Gastrocnemius medialis (tissue), 4 donors: ENCODE results near the gene SPNS2. TPM values are rescaled to one million over a fixed set of nuclear protein-coding genes. Genes with fewer than 3 reads are reported as not detected.

Experiments used
- ATAC-seq, 2 donors: fragments of 150-250 bp; one replicate each; pipeline ENCODE4 v1.9.1; 2016
- DNase-seq, 2 donors: peaks; one replicate each; pipeline ENCODE4 v3.0.0-alpha.2; 2019
- H3K27ac ChIP-seq, 4 donors: fragments of 200-600 bp; sonication (generic); 1 replicate in 1 of 4; 2 replicates in 3 of 4; pipeline ENCODE4 v1.5.1; 2016 to 2018; ENCODE audit warnings: mild to moderate bottlenecking in 2 of 4, moderate library complexity in 1 of 4
- H3K27me3 ChIP-seq, 3 donors: fragments of 200-600 bp; sonication (generic) in 2 of 3; 1 replicate in 1 of 3; 2 replicates in 2 of 3; pipeline versions ENCODE4 v1.5.1 to v1.6.0; 2016 to 2019; ENCODE audit warnings: mild to moderate bottlenecking in 1 of 3, moderate library complexity in 1 of 3
- H3K36me3 ChIP-seq, 2 donors: fragments of 200-600 bp; sonication (generic) in 1 of 2; one replicate each; pipeline ENCODE4 v1.5.1; 2017 to 2018
- H3K4me1 ChIP-seq, 2 donors: fragments of 200-600 bp; sonication (generic) in 1 of 2; one replicate each; pipeline ENCODE4 v1.5.1; 2016 to 2017; ENCODE audit warnings: mild to moderate bottlenecking in 2 of 2
- H3K4me3 ChIP-seq, 4 donors: fragments of 200-600 bp; sonication (generic) in 3 of 4; 1 replicate in 1 of 4; 2 replicates in 3 of 4; pipeline ENCODE4 v1.5.1; 2016 to 2019; ENCODE audit warnings: mild to moderate bottlenecking in 2 of 4
- H3K9me3 ChIP-seq, 3 donors: fragments of 200-600 bp; sonication (generic) in 2 of 3; 1 replicate in 1 of 3; 2 replicates in 2 of 3; pipeline ENCODE4 v1.5.1; 2016 to 2019
- CTCF ChIP-seq, 5 experiments: fragments of 450-650 bp in 3 of 5; fragments of 200-600 bp in 2 of 5; sonication (generic) in 2 of 5; IDR thresholded peaks in 4 of 5; conservative IDR thresholded peaks in 1 of 5; 1 replicate in 4 of 5; 2 replicates in 1 of 5; pipeline ENCODE4 v1.5.1; 2016 to 2019; ENCODE audit warnings: antibody characterized with exemption in 5 of 5, mild to moderate bottlenecking in 3 of 5, moderate library complexity in 3 of 5
- POLR2A ChIP-seq, 2 donors: fragments of 450-650 bp; IDR thresholded peaks; one replicate each; pipeline ENCODE4 v1.6.1; 2017; ENCODE audit warnings: antibody characterized with exemption in 2 of 2, mild to moderate bottlenecking in 2 of 2, moderate library complexity in 2 of 2
- in situ Hi-C, 4 donors: fragments of 200-750 bp; cut with MboI; loops; one replicate each; pipeline versions ENCODE4 v1.15.0 to v1.8.0; 2017; ENCODE audit warnings: low sequenced_read_pairs in 4 of 4
- intact Hi-C: fragments of 100-400 bp; cut with DNase I; formaldehyde crosslinking; loops from one replicate; pipeline ENCODE4 v1.15.1; 2023; ENCODE audit warnings: low total_unique reads
- total RNA-seq, 4 donors: library from RNA; depleted of rRNA; stranded (reverse); fragments of >200 nt; gene quantifications; one replicate each; pipeline versions ENCODE4 v1.1.0 to v1.2.3, GENCODE V29; 2016

The SPNS2 gene
- total RNA-seq, 4 donors from 2014 or later: 2.7 to 6.2 (median 4.2) TPM

- H3K9me3 ChIP-seq: no peaks in the 10 kb centered on the region
- in situ Hi-C loops (no loop called here), intact Hi-C loops (no loop called here)
- H3K36me3 ChIP-seq: no peaks in the 10 kb centered on the region
- no peaks in the 10 kb centered on the region for H3K27me3 ChIP-seq
- peak overlapping the region; percentile 53 to 82 (median 74) for H3K27ac ChIP-seq
- no peak for ATAC-seq
- no peak overlapping the region for H3K4me3 ChIP-seq
- no peak for DNase-seq
- TF ChIP-seq CTCF (IDR thresholded peaks at IDR 0.05 in 4 of 5, conservative IDR thresholded peaks at IDR 0.05 in 1 of 5): no peak
- no peak for TF ChIP-seq POLR2A (IDR thresholded peaks at IDR 0.05)
- H3K4me1 ChIP-seq: peaks cover 0 to 2% of the 10 kb centered on the region in 2 donors
Observed at GRCh38 chr17:4520060-4520893, 21.6 kb downstream of the SPNS2 start.

GRCh38 chr17:4520894-4521600, 22.4 kb downstream of the SPNS2 start:
- no peak for TF ChIP-seq POLR2A (IDR thresholded peaks at IDR 0.05)
- no peak for TF ChIP-seq CTCF (IDR thresholded peaks at IDR 0.05 in 4 of 5, conservative IDR thresholded peaks at IDR 0.05 in 1 of 5)
- intact Hi-C loops: no loop called here
- Histone ChIP-seq H3K9me3 (no peaks in the 10 kb centered on the region), H3K4me1 (peaks cover 0 to 2% of the 10 kb centered on the region in 2 donors), H3K36me3 (no peaks in the 10 kb centered on the region), H3K4me3 (no peak overlapping the region), H3K27me3 (no peaks in the 10 kb centered on the region), H3K27ac (peak overlapping the region; percentile 53 to 82 (median 74))
- ATAC-seq (peak in 1 of 2 donors; percentile 34), DNase-seq (no peak)
- in situ Hi-C loops: no loop called here

GRCh38 chr17:4522661-4523060, 24.0 kb downstream of the SPNS2 start:
- no peaks in the 10 kb centered on the region for H3K36me3 ChIP-seq
- DNase-seq (no peak), ATAC-seq (peak; percentile 30 to 61)
- no peaks in the 10 kb centered on the region for H3K27me3 ChIP-seq
- TF ChIP-seq POLR2A (IDR thresholded peaks at IDR 0.05) (no peak), CTCF (IDR thresholded peaks at IDR 0.05 in 4 of 5, conservative IDR thresholded peaks at IDR 0.05 in 1 of 5) (no peak)
- intact Hi-C loops (no loop called here), in situ Hi-C loops (no loop called here)
- H3K4me1 ChIP-seq: peaks cover 0 to 8% of the 10 kb centered on the region in 2 donors
- no peaks in the 10 kb centered on the region for H3K9me3 ChIP-seq
- H3K27ac ChIP-seq: peak overlapping the region; percentile 53 to 82 (median 74)
- no peak overlapping the region for H3K4me3 ChIP-seq

DNA sequence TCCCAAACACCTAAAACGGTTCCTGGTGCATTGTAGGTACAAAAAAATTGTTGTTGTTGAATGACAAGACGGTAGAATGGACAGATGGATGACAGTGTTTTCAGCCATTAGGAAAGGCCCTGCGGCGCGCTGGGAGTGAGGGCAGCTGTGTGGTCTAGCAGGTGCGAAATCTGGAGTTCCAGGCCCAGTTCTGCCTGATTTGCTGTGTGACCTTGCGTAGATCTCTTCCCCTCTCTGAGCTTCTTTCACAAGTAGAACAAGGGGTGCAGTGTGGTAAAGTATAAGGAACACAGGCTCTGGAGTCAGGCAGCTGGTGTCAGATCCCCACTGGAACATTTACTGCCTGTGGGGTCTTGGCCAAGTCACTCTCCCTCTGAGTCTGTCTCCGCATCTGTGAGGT, 25.3 kb downstream of the SPNS2 start:
- Histone ChIP-seq H3K9me3 (no peaks in the 10 kb centered on the region), H3K36me3 (no peaks in the 10 kb centered on the region), H3K4me3 (no peak overlapping the region), H3K27ac (peak overlapping the region in 3 of 4 donors; percentile 56 to 75 (median 74)), H3K27me3 (no peaks in the 10 kb centered on the region), H3K4me1 (peaks cover 0 to 8% of the 10 kb centered on the region in 2 donors)
- ATAC-seq (no peak), DNase-seq (no peak)
- TF ChIP-seq CTCF (IDR thresholded peaks at IDR 0.05 in 4 of 5, conservative IDR thresholded peaks at IDR 0.05 in 1 of 5) (no peak), POLR2A (IDR thresholded peaks at IDR 0.05) (no peak)
- intact Hi-C loops: no loop called here
- in situ Hi-C loops: no loop called here
